Heart left ventricle (tissue), 16 donors: ENCODE data around the gene WDR33. TPM values are rescaled to one million over a fixed set of nuclear protein-coding genes. Genes with fewer than 3 reads are reported as not detected.

ENCODE experiments used
- ATAC-seq, 4 donors: fragments of 200-7000 bp; cut with Tn5 transposase; one replicate each; pipeline ENCODE4 v1.9.1; 2020 to 2022; ENCODE audit warnings: moderate library complexity in 4 of 4, mild to moderate bottlenecking in 3 of 4, moderate number of reproducible peaks in 1 of 4
- DNase-seq, 5 donors: peaks; one replicate each; pipeline ENCODE4 v3.0.0-alpha.2; 2020
- H3K27ac ChIP-seq, 12 donors: fragments of 200-600 bp; sonication (generic) in 4 of 12; one replicate each; pipeline versions ENCODE4 v1.5.0 to v1.8.0; 2016 to 2022; ENCODE audit warnings: mild to moderate bottlenecking in 2 of 12
- H3K27me3 ChIP-seq, 9 donors: fragments of 200-600 bp; sonication (generic) in 2 of 9; one replicate each; pipeline versions ENCODE4 v1.5.1 to v1.8.0; 2016 to 2022; ENCODE audit warnings: mild to moderate bottlenecking in 3 of 9
- H3K36me3 ChIP-seq, 9 donors: fragments of 200-600 bp; sonication (generic) in 2 of 9; one replicate each; pipeline versions ENCODE4 v1.5.0 to v1.8.0; 2018 to 2022; ENCODE audit warnings: mild to moderate bottlenecking in 2 of 9
- H3K4me1 ChIP-seq, 12 donors: fragments of 200-600 bp; sonication (generic) in 4 of 12; one replicate each; pipeline versions ENCODE4 v1.5.0 to v1.8.0; 2016 to 2022; ENCODE audit warnings: mild to moderate bottlenecking in 3 of 12
- H3K4me3 ChIP-seq, 12 donors: fragments of 200-600 bp; sonication (generic) in 4 of 12; one replicate each; pipeline versions ENCODE4 v1.5.0 to v1.8.0; 2017 to 2022; ENCODE audit warnings: mild to moderate bottlenecking in 9 of 12, moderate library complexity in 4 of 12
- H3K9me3 ChIP-seq, 12 donors: fragments of 200-600 bp; sonication (generic) in 4 of 12; one replicate each; pipeline versions ENCODE4 v1.5.0 to v1.8.0; 2016 to 2022; ENCODE audit warnings: mild to moderate bottlenecking in 1 of 12
- POLR2A ChIP-seq, 2 donors: fragments of 450-650 bp; IDR thresholded peaks; one replicate each; pipeline ENCODE4 v1.6.1; 2017; ENCODE audit warnings: antibody characterized with exemption in 2 of 2, mild to moderate bottlenecking in 2 of 2, moderate library complexity in 2 of 2
- WGBS, 4 donors: extraction: QIAGEN DNeasy Blood & Tissue Kit in 2 of 4; methylation state at CpG; one replicate each; pipeline versions ENCODE4 v1.1.5 to v1.1.7; 2013 to 2018; 5-methylcytosine and 5-hydroxymethylcytosine counted together
- intact Hi-C, 10 donors: fragments of 100-400 bp; cut with DNase I; formaldehyde crosslinking; loops; one replicate each; pipeline versions ENCODE4 v1.11.1 to v1.14.2; 2022
- polyA plus RNA-seq, 2 donors: library from polyadenylated mRNA; stranded (reverse); fragments of 200-250 nt; gene quantifications; one replicate each; pipeline ENCODE4 v1.2.3, GENCODE V29; 2013
- total RNA-seq, 9 donors: library from RNA; depleted of rRNA in 2 of 9; stranded (reverse); fragments of >200 nt in 2 of 9; fragmentation: NEBNext Ultra II Directional in 3 of 9; extraction: Animal tissue kit (Norgen Biotek cat#: 25700) in 3 of 9; gene quantifications; one replicate each; pipeline versions ENCODE4 v1.1.0 to v1.2.4, GENCODE V29; 2016 to 2023
- TF ChIP-seq, protein P1 (sequence below), 12 donors: fragments of 200-600 bp; sonication (generic) in 4 of 12; IDR thresholded peaks; one replicate each; pipeline versions ENCODE4 v1.5.0 to v1.8.0; 2018 to 2022; ENCODE audit warnings: antibody characterized with exemption in 12 of 12, mild to moderate bottlenecking in 5 of 12
- donor health status: ischemic (EF 13 %, LVEDD 7.1; RV severe dilation, severe dysfunction).
- donor health status: healthy with polysubstance abuse.
- donor health status: DM: no; HTN: yes; CAD: no.
- donor health status: DM: no; HTN: no; CAD: no.
- donor health status: ischemic (EF 25% LVEDD 6.9; RV normal size, moderate dysfunction).
- donor health status: ischemic (EF 25% LVEDD 5.7; RV mildly dilated, moderate dysfunction).
- donor health status: healthy.
- donor health status: DM: yes; HTN: yes; CAD: no.
- donor health status: ischemic (EF 35%, LVEDD 5.7; RV mildly dilated, moderate dysfunction).
- donor health status: nonischemic (EF 11% LVEDD 7.7; RV severe dilation, severe dysfunction).
- donor health status: DM: yes; HTN: yes; CAD: no.
- donor health status: PGD.
- donor health status: ischemic (EF 29% LVEDD 5.4; RV normal size, mild dysfunction).
- donor health status: nonischemic (EF 23%, LVEDD 6.1; RV moderate dilation, normal function).

The WDR33 gene
- total and polyA plus RNA-seq, 11 donors = 15.4 to 49.9 (median 41.1) TPM

DNA sequence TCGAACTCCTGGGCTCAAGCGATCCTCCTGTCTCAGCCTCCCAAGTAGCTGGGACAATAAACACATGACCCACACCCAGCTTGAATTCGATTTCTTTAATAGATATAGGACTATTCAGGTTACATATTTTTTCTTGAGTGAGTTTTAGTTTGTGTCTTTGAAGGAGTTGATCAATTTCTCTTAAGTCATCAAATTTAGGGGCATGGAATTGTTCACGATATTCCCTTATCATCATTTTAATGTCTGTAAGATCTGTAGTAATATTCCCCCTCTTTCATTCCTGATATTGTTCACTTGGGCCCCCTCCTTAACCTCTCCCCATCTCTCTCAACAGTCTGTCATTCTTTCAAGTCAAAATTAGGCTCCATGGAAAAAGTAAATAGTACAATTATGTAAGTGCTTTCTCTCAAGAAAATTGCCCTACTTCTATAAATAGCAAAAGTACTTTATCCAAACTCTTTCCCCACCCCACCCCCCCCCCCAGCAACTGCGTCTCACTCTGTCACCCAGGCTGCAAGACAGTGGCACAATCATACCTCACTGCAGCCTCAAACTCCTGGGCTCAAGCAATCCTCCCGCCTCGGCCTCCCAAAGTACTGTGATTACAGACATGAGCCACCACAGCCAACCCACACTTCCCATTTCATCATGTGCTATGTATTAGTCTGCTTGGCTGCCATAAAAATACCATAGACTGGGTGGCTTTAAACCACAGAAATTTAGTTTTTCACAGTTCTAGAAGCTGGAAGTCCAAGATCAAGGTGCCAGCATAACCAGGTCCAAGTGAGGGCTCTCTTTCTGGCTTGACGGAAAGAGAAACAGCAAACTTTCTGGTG lies 20.1 kb downstream of the WDR33 start:
- 81 to 89% (median 87%) methylated on average over 8 of the region's 8 CpGs for WGBS, 4 donors
- Histone ChIP-seq H3K4me1 (peaks cover 0 to 25% (median 3%) of the 10 kb centered on the region in 12 donors), H3K4me3 (no peak overlapping the region), H3K36me3 (peaks cover 0 to 6% (median 0%) of the 10 kb centered on the region in 9 donors), H3K9me3 (no peaks in the 10 kb centered on the region), H3K27ac (no peak overlapping the region), H3K27me3 (no peaks in the 10 kb centered on the region)
- DNase-seq (no peak), ATAC-seq (peak in 1 of 4 donors; percentile 39)
- intact Hi-C loops = no loop called here
- TF ChIP-seq POLR2A (IDR thresholded peaks at IDR 0.05) = no peak
- TF ChIP-seq, protein P1, sequence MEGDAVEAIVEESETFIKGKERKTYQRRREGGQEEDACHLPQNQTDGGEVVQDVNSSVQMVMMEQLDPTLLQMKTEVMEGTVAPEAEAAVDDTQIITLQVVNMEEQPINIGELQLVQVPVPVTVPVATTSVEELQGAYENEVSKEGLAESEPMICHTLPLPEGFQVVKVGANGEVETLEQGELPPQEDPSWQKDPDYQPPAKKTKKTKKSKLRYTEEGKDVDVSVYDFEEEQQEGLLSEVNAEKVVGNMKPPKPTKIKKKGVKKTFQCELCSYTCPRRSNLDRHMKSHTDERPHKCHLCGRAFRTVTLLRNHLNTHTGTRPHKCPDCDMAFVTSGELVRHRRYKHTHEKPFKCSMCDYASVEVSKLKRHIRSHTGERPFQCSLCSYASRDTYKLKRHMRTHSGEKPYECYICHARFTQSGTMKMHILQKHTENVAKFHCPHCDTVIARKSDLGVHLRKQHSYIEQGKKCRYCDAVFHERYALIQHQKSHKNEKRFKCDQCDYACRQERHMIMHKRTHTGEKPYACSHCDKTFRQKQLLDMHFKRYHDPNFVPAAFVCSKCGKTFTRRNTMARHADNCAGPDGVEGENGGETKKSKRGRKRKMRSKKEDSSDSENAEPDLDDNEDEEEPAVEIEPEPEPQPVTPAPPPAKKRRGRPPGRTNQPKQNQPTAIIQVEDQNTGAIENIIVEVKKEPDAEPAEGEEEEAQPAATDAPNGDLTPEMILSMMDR (IDR thresholded peaks at IDR 0.05) = no peak

DNA sequence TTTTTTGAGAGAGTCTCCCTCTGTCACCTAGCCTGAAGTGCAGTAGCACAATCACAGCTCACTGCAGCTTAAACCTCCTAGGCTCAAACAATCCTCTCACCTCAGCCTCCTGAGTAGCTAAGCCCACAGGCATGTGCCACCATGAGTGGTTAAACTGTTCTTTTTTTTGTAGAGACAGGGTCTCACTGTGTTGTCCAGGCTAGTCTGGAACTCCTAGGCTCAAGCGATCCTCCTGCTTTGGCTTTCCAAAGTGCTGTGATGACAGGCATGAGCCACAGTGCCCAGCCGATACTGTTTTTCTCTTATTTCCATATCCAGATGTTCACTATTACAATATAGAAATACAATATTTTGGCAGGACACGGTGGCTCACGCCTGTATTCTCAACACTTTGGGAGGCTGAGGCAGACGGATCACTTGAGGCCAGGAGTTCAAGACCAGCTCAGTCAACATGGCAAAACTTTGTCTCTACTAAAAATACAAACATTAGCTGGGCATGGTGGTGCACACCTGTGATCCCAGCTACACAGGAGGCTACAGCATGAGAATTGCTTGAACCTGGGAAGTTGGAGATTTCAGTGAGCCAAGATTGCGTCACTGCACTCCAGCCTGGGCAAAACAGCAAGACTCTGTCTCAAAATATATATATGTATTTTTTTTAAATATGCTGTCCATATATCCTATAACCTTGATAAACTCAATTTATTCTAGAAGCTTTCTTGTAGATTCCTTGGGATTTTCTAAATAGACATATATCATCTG lies 24.7 kb downstream of the WDR33 start:
- ATAC-seq (no peak), DNase-seq (no peak)
- H3K27ac ChIP-seq = no peak overlapping the region
- no peak overlapping the region for H3K4me3 ChIP-seq
- peaks cover 0 to 7% (median 0%) of the 10 kb centered on the region in 9 donors for H3K36me3 ChIP-seq
- H3K27me3 ChIP-seq = no peaks in the 10 kb centered on the region
- H3K4me1 ChIP-seq = peaks cover 0 to 26% (median 2%) of the 10 kb centered on the region in 12 donors
- intact Hi-C loops = no loop called here
- no peaks in the 10 kb centered on the region for H3K9me3 ChIP-seq
- TF ChIP-seq POLR2A (IDR thresholded peaks at IDR 0.05) = no peak
- TF ChIP-seq, protein P1 (IDR thresholded peaks at IDR 0.05) = no peak
- 96 to 99% (median 97%) methylated on average over 6 of the region's 6 CpGs for WGBS, 4 donors

DNA sequence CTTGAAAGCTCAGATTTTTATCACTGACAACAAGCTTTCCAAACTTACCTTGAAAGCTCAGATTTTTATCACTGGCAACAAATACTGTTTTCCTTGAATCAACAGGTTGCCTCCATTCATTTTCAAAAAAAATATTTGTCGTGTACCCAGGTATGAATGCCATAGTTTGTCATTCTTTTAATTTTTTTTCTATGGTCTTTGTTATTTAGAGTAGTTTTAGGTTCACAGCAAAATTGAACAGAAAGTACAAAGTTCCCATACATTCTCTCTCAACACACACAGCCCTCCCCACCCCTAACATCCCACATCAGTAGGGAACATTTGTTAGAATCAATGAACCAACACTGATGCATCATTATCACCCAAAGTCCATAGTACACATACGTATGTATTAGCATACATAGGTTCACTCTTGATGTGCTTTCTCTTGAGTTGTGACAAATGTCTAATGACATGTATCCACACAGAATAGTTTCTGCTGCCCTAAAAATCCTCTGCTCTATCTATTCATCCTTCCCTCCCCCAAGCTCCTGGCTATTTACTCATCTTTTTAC lies 25.9 kb downstream of the WDR33 start:
- TF ChIP-seq, protein P1 (IDR thresholded peaks at IDR 0.05) = no peak
- no peak for TF ChIP-seq POLR2A (IDR thresholded peaks at IDR 0.05)
- DNase-seq = no peak
- no peak for ATAC-seq
- Histone ChIP-seq H3K36me3 (peaks cover 0 to 7% (median 0%) of the 10 kb centered on the region in 9 donors), H3K27ac (no peak overlapping the region), H3K4me1 (peaks cover 0 to 19% (median 0%) of the 10 kb centered on the region in 12 donors), H3K9me3 (no peaks in the 10 kb centered on the region), H3K27me3 (no peaks in the 10 kb centered on the region), H3K4me3 (no peak overlapping the region)
- 85 to 88% (median 86%) methylated on average over 2 of the region's 2 CpGs for WGBS, 4 donors
- intact Hi-C loops = no loop called here

DNA sequence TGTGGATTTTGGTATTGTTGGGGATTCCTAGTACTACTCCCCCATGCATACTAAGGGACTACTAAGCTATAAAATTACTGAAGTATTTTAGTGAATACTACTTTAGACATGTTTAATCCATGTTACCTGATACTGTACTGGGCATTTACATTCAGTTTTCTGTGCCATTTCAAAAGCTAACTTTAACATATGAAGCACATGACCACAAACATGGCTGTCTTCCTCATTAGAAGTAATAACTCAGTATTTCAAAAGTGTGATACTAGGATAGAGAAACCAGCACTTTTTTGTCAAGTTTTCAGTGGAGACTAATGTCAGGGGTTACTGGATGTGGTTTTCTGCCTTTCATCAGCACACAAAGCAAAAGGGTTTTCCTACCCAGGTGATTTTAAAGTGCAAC lies 27.9 kb downstream of the WDR33 start:
- H3K4me3 ChIP-seq = no peak overlapping the region
- H3K4me1 ChIP-seq = peaks cover 0 to 19% (median 0%) of the 10 kb centered on the region in 12 donors
- TF ChIP-seq POLR2A (IDR thresholded peaks at IDR 0.05) = no peak
- TF ChIP-seq, protein P1 (IDR thresholded peaks at IDR 0.05) = no peak
- ATAC-seq (no peak), DNase-seq (no peak)
- peaks cover 0 to 7% (median 0%) of the 10 kb centered on the region in 9 donors for H3K36me3 ChIP-seq
- no peak overlapping the region for H3K27ac ChIP-seq
- H3K9me3 ChIP-seq = no peaks in the 10 kb centered on the region
- H3K27me3 ChIP-seq = no peaks in the 10 kb centered on the region
- intact Hi-C loops = no loop called here
